ENCODE data around the gene NUP50. TPM values are rescaled to one million over a fixed set of nuclear protein-coding genes. Genes with fewer than 3 reads are reported as not detected.

NUP50 gene
- total and polyA plus RNA-seq, 2 donors (not counting 1 experiment from before 2014, with no cell fraction given) = 9.1 to 105 TPM

- peak overlapping the region; percentile 22 for H3K4me2 ChIP-seq (replicated peaks; ENCODE audit: low read depth, low read length, poor library complexity, severe bottlenecking)
- TF ChIP-seq EZH2 (IDR thresholded peaks at IDR 0.05; ENCODE audit: borderline replicate concordance, insufficient read depth, low read depth, low read length, poor library complexity, severe bottlenecking) (no peak), CTCF (IDR thresholded peaks at IDR 0.05) (no peak)
- H3K27me3 ChIP-seq (replicated peaks in 1 of 4; ENCODE audit: control extremely low read depth in 1 of 4, control insufficient read depth in 3 of 4, insufficient read depth in 4 of 4, low read length in 3 of 4) = no peaks in the 10 kb centered on the region
- no peak overlapping the region for H3K4me3 Mint-ChIP-seq
- no peak overlapping the region for H3K27ac ChIP-seq (ENCODE audit: low read length in 2 of 2)
- POLR2A ChIA-PET = interaction anchor here (1.1 kb wide), 1 partner anchor 25 kb away, joined by 4 read pairs; no protein-coding TSS in a partner anchor
- H3K9ac ChIP-seq (ENCODE audit: low read length) = no peak overlapping the region
- peaks cover 68% of the 10 kb centered on the region for H3K79me2 ChIP-seq (ENCODE audit: control insufficient read depth, insufficient read depth, low read length)
- H3K4me3 ChIP-seq (ENCODE audit: control extremely low read depth in 1 of 5, extremely low read depth in 1 of 5, insufficient read depth in 1 of 5, low read depth in 2 of 5, low read length in 4 of 5) = no peak overlapping the region
- no CpG with 5 or more reads among the region's 5 CpGs for WGBS (ENCODE audit: insufficient coverage)
- H3K36me3 ChIP-seq (replicated peaks in 1 of 2; ENCODE audit: control extremely low read depth in 1 of 2, control insufficient read depth in 1 of 2, extremely low read depth in 1 of 2, insufficient read depth in 2 of 2, low read length in 1 of 2) = no peaks in the 10 kb centered on the region
- no peak for DNase-seq
- CTCF ChIA-PET = interaction anchor here (0.8 to 1.4 kb wide), 2 partner anchors 10 to 25 kb away, joined by 3 read pairs; no protein-coding TSS in a partner anchor
- intact Hi-C loops (cut with micrococcal nuclease) = no loop called here
- no peaks in the 10 kb centered on the region for H3K9me3 ChIP-seq (ENCODE audit: control extremely low read depth in 1 of 3, control insufficient read depth in 2 of 3, insufficient read depth in 1 of 3, low read length in 2 of 3)
- H3K9me3 Mint-ChIP-seq (ENCODE audit: insufficient read depth) = no peaks in the 10 kb centered on the region
- H3K27ac Mint-ChIP-seq = peak overlapping the region; percentile 74
- H3K27me3 Mint-ChIP-seq = no peaks in the 10 kb centered on the region
- peaks cover 21 to 29% of the 10 kb centered on the region in 2 donors for H3K4me1 ChIP-seq (ENCODE audit: control insufficient read depth in 2 of 2, insufficient read depth in 2 of 2, low read length in 2 of 2)
- ATAC-seq (ENCODE audit: low read depth) = no peak
- peaks cover 48% of the 10 kb centered on the region for H3K4me1 Mint-ChIP-seq
- H4K20me1 ChIP-seq (ENCODE audit: control insufficient read depth, insufficient read depth, low read length, poor library complexity, severe bottlenecking) = peaks cover 19% of the 10 kb centered on the region
- no peak overlapping the region for H2AFZ ChIP-seq (ENCODE audit: insufficient read depth, low read depth, low read length, poor library complexity, severe bottlenecking)
Measured at GRCh38 chr22:45221201-45221600, 57.5 kb downstream of the NUP50 start.

GRCh38 chr22:45223304-45224117 is 59.8 kb downstream of the NUP50 start:
- WGBS (ENCODE audit: insufficient coverage) = 70% methylated on average over 4 of the region's 5 CpGs
- H3K4me1 ChIP-seq (ENCODE audit: control insufficient read depth in 2 of 2, insufficient read depth in 2 of 2, low read length in 2 of 2) = peaks cover 21 to 32% of the 10 kb centered on the region in 2 donors
- TF ChIP-seq CTCF (IDR thresholded peaks at IDR 0.05) = no peak
- TF ChIP-seq EZH2 (IDR thresholded peaks at IDR 0.05; ENCODE audit: borderline replicate concordance, insufficient read depth, low read depth, low read length, poor library complexity, severe bottlenecking) = no peak
- peaks cover 72% of the 10 kb centered on the region for H3K79me2 ChIP-seq (ENCODE audit: control insufficient read depth, insufficient read depth, low read length)
- intact Hi-C loops (cut with micrococcal nuclease) = no loop called here
- H2AFZ ChIP-seq (ENCODE audit: insufficient read depth, low read depth, low read length, poor library complexity, severe bottlenecking) = no peak overlapping the region
- no peaks in the 10 kb centered on the region for H3K9me3 ChIP-seq (ENCODE audit: control extremely low read depth in 1 of 3, control insufficient read depth in 2 of 3, insufficient read depth in 1 of 3, low read length in 2 of 3)
- H3K9ac ChIP-seq (ENCODE audit: low read length) = no peak overlapping the region
- H3K4me3 ChIP-seq (ENCODE audit: control extremely low read depth in 1 of 5, extremely low read depth in 1 of 5, insufficient read depth in 1 of 5, low read depth in 2 of 5, low read length in 4 of 5) = no peak overlapping the region
- no peaks in the 10 kb centered on the region for H3K27me3 ChIP-seq (replicated peaks in 1 of 4; ENCODE audit: control extremely low read depth in 1 of 4, control insufficient read depth in 3 of 4, insufficient read depth in 4 of 4, low read length in 3 of 4)
- DNase-seq = no peak
- CTCF ChIA-PET = no interaction called here
- no peaks in the 10 kb centered on the region for H3K9me3 Mint-ChIP-seq (ENCODE audit: insufficient read depth)
- H3K4me2 ChIP-seq (replicated peaks; ENCODE audit: low read depth, low read length, poor library complexity, severe bottlenecking) = no peak overlapping the region
- no peaks in the 10 kb centered on the region for H3K27me3 Mint-ChIP-seq
- H3K4me3 Mint-ChIP-seq = no peak overlapping the region
- no peak overlapping the region for H3K27ac Mint-ChIP-seq
- ATAC-seq (ENCODE audit: low read depth) = no peak
- H3K4me1 Mint-ChIP-seq = peaks cover 59% of the 10 kb centered on the region
- no peak overlapping the region for H3K27ac ChIP-seq (ENCODE audit: low read length in 2 of 2)
- H4K20me1 ChIP-seq (ENCODE audit: control insufficient read depth, insufficient read depth, low read length, poor library complexity, severe bottlenecking) = peaks cover 7% of the 10 kb centered on the region
- H3K36me3 ChIP-seq (replicated peaks in 1 of 2; ENCODE audit: control extremely low read depth in 1 of 2, control insufficient read depth in 1 of 2, extremely low read depth in 1 of 2, insufficient read depth in 2 of 2, low read length in 1 of 2) = peaks cover 0 to 7% of the 10 kb centered on the region in 2 experiments
- POLR2A ChIA-PET = no interaction called here
